Measurements from ENCODE around the gene ZBTB25.

ZBTB25 gene

DNA sequence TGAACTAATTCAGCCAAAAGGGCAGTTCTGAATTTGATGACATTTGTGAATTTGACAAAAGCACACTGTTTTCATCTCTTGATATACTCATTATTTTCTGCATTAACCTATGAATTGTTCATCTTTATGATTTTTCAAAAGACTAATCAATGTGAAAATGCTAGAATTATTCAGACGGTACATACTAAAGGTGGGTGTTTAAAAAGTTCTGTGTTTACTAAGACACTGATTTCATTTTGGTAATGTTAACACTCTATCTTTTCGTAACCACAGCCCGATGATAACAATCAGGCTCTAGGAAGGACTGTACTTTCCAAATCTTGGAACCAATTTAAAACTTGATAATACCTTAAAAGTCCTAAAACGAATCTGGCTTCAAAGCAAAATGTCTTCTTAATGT, 28.9 kb downstream of the ZBTB25 start:
- no peak for DNase-seq

GRCh38 chr14:64474041-64474440, 29.6 kb downstream of the ZBTB25 start:
- DNase-seq: no peak

- DNase-seq: no peak
Observed at GRCh38 chr14:64468451-64468850, 35.2 kb downstream of the ZBTB25 start.

GRCh38 chr14:64467566-64467965, 36.1 kb downstream of the ZBTB25 start:
- no peak for DNase-seq

GRCh38 chr14:64467101-64467500, 36.5 kb downstream of the ZBTB25 start:
- no peak for DNase-seq

- no peak for DNase-seq
Observed at GRCh38 chr14:64465831-64466554, 37.6 kb downstream of the ZBTB25 start.

GRCh38 chr14:64465191-64465822, 38.3 kb downstream of the ZBTB25 start, which contains the start of gene AKAP5:
Gene AKAP5 (plus strand): TSS chr14:64465499. CDS start chr14:64468395, 2,896 bp downstream.
- peak; percentile 72 for DNase-seq

DNA sequence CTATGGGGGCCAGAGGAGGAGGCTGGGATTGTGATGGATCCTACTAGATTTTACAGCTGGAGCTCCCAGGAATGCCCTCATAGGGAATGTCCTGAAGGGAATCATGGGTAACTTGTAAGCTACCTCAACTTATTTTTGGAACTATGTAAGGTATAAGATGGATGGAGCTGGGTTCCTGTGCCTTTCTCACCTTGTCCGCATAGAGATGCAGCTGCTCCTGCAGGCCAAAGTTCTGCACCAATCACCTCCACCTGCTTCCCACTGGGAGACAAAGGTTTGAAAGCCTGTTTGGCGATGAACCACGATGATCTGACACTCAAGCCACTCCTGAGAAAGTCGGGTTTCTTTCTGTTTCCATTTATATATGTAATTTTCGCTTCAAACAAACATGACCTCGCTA, 39.0 kb downstream of the ZBTB25 start:
- no peak for DNase-seq

DNA sequence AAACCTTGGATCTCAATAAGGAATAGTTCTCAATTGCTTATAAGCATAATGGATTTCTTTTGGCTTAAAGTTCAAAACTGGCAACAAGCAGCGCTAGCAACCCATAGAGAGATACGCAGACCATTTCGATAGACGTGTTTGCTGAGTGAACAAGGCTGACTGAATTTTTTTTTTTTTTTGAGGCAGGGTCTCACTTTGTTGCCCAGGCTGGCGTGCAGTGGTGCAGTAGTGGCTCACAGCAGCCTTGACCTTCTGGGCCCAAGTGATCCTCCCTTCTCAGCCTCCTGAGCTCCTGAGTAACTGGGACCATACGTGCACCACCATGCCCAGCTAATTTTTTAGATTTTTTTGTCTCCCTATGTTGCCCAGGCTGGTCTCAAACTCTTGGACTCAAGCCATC, 39.8 kb downstream of the ZBTB25 start:
- DNase-seq: no peak

- DNase-seq: no peak
Observed at GRCh38 chr14:64463195-64463594, 40.4 kb downstream of the ZBTB25 start.

- no peak for DNase-seq
Observed at GRCh38 chr14:64461221-64461620, 42.4 kb downstream of the ZBTB25 start.

DNA sequence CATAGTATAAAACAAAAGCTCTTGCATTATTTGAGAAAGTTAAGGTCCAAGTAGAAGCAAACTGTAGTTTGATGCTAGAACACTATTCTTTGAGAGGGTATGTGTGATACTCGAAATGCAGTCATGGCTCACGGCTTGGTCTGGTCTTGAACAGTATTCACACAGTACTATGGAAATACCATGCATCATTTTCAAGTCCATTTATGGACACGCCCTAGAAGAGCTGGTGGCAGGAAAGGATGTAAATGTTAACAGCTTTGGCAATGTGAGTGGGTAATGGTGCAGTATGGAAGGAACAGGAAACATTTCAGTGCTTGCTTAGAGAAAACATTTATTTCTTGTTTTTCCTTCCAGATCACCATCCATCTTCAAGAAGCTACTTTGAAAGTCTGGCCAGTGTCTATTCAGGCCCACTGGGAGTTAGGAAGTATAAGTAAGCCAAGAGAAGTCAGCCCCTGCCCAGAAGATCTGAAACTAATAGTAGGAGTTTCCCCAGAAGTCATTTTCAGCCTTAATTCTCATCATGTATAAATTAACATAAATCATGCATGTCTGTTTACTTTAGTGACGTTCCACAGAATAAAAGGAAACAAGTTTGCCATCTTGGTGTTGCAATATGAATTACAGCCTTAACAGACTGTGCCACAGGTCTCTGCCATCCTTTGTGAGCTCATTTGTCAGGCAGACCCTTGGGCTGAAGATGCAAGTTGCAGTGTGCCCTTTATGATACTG, 44.1 kb downstream of the ZBTB25 start:
- DNase-seq: no peak

DNA sequence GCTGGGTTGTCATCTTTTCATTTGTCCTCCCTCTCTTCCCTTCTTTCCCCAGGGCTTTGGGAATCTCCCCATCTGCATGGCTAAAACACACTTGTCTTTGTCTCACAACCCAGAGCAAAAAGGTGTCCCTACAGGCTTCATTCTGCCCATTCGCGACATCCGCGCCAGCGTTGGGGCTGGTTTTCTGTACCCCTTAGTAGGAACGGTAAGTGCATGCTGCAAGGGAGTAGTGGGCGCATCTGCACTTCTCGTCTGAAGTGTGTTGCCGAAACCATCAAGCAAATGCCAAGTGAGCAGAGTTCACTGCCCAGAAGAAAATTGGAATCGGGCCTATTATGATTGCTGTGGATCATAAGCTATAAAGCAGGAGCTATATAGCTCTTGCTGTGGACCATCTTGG, 49.0 kb downstream of the ZBTB25 start:
- no peak for DNase-seq

DNA sequence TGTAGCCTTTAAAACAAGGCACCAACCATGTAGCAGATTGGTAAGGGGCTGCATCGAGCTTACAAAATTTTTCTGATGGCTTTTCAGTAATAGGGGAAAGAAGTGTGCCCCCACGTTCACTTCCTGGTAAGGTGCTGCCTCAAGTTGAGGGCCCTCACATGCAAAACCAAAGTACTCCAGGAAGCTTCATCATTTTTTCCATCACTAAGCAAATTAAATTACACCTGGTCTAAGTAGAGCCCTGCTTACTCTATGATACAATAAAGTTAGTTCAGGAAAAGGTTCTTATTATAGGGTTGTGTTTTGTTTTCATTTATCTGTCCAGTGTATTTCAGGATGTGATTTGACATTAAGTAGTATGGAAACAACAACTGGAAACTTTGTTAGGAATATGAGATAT, 53.4 kb downstream of the ZBTB25 start:
- DNase-seq: no peak

DNA sequence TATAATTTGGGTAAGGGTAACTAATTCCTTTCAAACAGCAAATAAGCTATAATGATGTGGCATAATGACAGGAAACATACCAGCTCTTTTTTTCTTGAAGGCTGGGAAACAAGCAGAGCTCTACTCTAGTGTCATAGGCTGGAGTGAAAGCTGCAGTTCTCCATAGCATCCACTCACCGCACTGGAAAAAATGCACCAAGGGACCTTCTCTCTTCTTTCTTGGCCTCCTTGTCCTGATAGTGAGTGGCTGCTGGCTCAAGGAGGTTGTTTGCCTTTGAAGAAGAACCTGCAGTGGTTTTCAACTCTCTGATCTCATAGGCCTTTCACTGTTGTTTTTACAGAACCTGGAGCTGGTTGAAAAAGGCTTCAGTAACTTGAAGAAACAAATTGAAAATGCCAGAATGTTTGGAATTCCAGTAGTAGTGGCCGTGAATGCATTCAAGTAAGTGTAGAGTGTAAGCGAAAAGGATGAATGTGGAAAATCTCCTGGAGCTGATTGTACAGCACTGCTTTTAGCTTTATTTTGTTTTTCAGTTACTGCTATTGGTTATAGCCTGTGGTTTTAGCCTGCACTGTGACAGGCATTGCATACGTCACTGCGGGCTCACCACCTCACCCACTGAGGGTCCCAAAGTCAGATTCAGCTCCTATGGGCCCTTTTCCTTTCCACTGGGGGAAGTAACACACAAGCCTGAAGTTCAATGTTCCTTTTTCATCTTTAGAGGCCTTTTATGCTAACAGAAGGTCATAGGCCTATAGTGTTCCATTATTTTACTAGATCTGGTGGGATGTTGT, 55.6 kb downstream of the ZBTB25 start:
- no peak for DNase-seq

- peak; percentile 67 for DNase-seq
Observed at GRCh38 chr14:64444984-64445845, 58.4 kb downstream of the ZBTB25 start.

DNA sequence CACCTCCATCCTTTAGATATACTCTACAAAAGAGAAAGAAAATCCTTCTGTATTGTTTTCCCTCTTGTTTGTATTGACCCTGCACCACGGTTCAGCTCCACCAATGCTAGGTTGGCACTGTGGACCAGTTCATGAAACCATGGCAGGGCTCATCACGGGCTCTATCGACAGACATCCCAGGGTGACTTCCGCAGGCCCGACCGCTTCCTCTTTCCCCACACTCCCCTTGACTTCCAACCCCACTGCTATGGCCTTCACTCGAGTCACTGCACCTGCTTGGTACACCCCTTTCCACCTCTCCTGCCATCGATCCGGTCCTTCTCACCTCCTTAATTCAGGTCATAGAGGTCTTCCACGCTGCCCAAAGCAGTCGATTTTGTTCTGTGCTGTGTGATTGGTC, 59.5 kb downstream of the ZBTB25 start:
- no peak for DNase-seq

GRCh38 chr14:64442300-64442988, 61.2 kb downstream of the ZBTB25 start:
- DNase-seq: no peak

DNA sequence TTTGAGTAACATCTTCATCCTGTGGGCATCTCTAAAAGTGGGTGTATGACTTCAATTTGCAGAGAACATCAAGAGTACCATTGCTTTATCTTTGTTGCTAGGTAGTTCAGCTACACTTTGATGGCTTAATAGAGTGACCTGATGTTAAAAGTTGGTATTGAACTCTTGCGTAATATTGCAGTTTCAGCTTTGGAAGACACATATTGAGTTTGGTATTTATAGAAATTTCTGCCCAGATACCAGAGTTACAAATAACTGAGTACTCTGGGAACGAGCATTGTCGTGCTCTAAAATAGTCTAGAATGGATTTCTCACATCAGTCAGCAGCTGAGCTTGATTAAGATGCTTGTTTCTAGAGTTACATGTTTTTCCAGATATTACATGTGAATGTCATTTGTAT, 63.1 kb downstream of the ZBTB25 start:
- no peak for DNase-seq

DNA sequence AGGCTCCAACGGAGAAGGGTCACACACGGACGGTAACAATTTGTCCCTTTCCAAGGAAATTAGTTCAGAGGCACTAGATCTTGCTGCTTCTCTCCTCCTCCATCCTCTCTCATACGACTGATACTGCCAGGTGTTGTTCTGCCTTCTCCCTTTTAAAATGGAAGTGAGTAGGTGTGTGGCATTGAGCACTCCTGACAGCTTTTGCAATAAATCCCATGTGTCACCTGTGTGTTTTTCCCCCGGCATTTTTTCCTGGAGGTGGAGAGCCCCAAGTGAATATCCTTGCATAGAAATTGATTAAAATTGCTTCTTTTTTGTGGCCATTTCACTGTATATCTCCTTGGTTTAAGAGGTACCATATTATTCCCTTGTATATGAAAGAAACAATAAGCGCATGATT, 64.5 kb downstream of the ZBTB25 start:
- no peak for DNase-seq

DNA sequence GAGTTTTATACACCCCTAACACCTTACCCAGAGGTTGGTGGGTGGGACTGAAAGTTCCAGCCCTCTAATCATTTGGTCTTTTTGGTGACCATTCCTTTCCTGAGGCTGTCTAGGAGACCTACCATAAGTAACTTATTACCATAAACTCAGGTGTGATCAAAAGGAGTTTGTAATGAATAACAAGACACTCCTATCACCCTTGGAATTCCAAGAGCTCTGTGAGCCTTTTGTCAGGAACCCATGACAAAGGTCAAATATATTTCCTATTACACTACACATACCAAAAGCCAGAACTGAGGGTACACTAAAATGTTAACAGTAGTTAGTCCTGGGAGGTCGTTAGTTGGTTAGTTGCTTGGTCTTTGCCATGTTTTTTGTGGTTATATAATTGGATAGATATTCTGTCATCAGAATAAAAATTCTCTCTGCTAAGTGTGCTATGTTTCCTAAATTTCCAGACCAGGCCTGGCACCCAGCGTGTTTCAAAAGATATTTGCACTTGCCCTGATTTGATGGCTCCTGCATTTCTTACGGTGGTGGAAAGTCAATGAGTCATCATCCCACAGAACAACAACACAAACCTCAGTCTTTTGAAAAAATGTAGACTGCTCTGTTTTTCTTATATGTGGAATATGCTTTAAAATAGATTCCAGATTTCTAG, 65.3 kb downstream of the ZBTB25 start:
- DNase-seq: no peak

Measured in CD4-positive, alpha-beta T cell treated with Interleukin-15 for 1 hour (primary cell).